ENCODE measurements around the gene MAS1L. TPM values are rescaled to one million over a fixed set of nuclear protein-coding genes. Genes with fewer than 3 reads are reported as not detected.

MAS1L gene
- polyA plus RNA-seq, 10 donors, result not detected

DNA sequence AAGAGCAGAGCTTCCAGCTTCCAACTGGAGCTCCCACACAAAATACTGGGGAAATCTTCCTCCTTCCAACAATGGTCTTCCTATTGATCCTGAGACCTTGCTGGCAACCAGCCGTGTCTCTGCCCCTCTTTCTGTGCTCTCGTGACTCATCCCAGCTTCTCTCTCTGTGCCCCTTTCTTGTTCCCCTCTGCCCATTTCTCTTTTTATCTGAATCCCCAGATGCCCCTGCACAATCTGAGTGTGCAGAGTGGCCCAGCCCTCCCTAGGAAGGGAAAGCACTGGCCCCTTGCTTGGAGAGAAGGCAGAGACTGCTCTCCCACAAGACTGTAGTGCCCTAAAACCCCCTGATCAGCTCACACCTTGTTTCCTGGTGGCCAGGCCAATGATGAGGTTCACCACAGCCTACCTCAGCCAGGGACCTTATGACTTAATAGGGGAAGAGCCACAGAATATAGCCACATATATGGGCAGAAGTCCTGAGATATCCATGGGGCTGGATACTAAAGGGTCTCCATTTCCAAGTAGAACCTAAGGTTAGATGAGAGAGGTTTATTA is 23.1 kb upstream of the MAS1L start:
- no peak for DNase-seq

DNA sequence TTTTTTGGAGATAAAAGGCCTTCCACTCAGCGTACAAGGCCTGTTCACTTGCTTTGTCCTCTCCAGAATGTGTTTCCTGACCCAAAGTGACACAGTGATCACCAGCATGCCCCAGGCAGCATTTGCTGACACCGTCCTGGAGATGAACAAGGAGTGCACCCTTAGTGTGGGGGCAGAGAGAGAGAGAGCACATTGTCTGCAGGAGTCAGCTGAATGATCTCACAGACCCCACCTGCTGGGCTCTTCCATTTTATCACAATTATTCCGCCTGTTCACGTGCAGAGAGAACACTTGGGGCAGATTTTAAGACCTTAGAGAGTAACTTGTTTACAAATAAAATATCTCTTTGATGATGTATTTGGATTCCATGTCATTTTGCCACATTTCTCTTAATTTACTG is 22.4 kb upstream of the MAS1L start:
- DNase-seq, result no peak

DNA sequence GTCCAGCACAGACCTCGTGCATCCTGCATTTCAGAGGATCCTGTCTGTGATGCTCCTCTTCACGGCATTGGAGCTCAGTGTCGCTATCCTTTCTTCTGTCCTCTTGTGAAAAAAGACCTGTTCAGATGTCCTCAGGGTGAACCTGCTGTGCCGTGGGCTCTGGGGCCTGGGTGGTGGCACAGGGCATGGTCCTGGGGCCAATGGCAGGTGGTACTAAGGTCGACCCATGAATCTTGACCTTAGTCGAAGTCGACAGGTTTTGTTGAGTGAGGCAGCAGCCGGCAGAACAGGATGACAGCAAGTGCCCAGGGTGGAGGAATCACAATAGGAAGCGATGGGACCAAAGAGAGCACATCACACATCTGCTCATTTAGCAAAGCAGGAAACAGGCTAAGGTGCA is 22.0 kb upstream of the MAS1L start:
- no peak for DNase-seq

DNA sequence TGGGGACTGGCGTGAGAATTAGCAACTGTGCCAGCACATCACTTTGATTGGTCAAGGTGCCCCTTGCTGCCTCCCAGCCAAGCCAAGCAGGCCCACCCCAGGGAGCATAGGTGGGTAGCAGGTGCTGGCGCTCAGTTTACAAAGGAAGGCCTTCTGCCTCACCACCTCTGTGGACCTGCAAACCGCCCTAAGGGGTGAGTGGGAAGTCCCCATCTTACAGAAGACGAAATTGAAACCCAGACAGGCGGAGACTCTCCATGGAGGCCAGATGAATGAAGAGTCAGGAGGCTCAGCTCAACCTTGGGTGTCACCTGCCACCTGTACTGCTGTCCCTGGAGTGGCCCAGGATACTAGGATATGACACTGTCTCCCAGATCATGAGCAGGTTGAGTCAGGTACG is 21.5 kb upstream of the MAS1L start:
- no peak for DNase-seq

DNA sequence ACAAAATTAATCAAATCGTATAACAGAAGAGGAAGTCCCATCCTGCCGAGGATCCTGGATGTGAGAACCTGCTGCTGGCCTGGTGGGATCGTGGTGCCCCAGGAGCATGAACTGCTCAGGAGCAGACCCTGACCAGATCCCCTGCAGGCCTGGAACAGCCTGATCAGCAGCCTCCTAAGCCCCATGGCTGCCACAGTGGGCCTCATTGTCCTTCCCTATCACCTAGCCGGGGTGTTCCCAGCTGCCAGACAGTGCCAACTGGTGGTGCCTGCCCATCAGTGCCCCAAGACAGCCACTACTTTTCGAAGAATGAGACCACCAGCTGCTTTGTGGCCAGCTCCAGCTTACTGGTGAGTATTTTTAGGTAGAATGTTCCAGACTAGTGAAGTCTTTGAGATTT is 19.6 kb upstream of the MAS1L start:
- DNase-seq, result no peak

DNA sequence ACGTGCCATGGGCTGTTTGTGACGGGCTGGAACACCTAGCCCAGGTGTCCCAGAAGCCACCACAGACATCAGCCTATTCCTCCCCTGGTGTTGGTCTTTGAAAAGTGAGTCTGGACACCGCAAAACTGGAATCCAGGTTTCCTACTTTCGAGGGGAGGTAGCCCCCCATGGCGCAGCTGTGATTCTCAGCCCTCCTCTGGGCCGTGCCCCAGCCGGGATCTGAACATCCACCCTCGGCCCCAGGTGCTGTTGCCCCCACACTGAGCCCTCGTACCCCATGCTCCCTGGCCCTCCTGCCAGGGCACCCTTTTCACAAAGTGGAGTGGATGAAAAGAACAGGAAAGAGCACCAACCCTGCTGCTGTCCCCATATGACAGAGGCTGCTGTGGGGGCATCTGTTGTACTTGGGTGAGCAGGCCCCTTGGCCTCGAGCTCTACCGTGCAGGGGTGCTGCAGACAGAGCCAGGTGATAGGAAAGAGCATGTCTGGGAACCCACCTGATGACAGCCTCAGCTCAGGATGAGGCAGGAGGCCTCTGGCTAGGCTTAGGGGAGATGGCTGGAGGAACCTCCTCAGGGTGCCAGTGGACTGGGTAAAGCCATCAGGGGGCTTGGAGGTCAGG is 18.8 kb upstream of the MAS1L start:
- DNase-seq, result no peak

DNA sequence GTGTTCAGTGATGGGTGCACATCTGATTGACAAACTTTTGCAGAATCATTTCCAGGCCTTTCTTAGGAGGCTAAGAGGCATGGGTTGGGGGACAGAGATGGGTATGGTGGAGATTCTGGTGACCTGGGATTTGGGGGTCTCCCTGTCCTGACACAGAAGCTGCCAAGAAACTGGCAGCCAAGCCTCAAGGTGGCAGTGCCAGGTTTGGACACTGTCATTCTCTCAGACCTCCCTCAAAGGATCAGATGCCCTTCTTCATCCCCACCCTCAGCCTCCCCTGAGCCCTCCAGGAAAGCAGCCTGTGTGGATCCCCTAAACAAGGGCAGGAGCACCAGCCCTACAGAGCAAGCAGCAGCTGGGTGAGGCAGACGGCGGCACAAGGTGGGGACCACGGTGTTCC is 18.1 kb upstream of the MAS1L start:
- DNase-seq, result no peak

DNA sequence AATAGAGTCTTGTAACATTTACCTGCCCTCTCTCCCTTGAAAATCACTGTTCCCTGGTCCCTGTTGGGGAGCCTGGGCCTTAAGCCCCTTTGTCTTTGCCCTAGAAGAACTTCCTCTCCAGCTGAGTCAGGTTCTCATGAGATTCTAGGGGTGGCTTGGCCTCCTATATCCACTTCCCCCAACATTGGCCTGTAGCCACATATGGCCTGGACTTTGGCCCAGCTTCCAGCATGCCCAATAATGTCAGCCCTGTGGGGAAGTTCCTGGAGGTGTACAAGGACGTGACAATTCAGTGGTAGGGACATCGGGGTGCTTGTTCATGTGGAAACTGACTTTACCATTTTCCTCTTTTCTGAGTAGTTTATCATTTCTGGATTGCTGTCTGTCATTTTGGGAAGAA is 17.2 kb upstream of the MAS1L start:
- no peak for DNase-seq

DNA sequence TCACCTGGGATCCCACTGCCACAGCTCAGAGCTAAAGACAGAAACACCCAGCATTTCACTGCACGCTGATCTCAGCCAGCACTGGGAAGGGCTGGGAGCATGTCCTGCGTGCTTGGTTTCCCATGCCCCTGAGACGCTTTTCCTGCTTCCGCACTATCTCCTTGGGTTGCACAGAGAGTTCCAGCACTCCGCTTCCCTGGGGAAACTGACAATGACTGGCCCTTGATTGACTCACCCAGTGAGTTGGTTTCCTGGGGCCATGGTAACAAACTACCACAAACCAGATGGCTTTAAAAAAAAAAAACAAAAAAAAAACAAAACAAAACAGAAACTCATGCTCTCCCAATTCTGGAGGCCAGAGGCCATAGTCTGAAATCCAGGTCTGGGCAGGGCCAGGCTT is 14.8 kb upstream of the MAS1L start:
- DNase-seq, result no peak

DNA sequence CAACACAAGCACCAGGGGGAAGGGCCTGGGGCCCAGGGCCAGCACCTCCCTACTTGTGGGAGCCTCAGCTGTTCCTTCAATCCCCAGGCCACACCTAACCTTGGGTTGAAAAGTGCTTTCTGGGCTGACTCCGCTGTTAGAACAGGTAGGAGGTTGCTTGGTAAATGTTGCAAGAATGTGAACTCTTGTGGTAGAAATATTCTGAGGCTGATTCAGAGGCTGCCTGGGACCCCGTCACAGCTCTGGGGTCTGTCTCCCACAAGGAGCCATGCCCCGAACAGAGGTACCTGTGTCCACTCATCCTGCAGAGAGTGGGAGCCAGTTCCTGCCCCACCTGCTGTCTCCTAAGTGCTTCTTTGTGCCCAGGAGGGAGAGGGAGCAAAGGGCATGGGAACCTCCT is 14.4 kb upstream of the MAS1L start:
- DNase-seq, result no peak

DNA sequence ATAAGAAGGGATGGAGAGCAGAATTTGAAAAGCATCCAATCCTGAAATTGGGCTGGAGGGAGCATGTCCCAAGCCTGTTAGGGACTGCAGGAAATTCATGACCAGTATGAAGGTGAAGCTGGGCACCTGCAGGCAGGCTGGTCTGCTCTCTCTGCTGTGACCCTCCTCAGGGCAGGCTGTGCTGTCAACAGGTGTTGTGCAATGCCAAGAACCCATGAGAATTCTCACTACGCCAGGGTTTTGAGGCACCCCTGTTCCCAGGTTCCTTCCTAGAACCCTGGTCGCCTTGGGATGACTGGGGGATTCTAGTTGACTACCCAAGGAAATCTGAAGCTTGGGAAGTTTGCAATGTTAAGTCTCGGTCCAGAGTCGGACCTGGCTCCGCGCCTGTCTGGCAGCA is 13.3 kb upstream of the MAS1L start:
- DNase-seq, result no peak

DNA sequence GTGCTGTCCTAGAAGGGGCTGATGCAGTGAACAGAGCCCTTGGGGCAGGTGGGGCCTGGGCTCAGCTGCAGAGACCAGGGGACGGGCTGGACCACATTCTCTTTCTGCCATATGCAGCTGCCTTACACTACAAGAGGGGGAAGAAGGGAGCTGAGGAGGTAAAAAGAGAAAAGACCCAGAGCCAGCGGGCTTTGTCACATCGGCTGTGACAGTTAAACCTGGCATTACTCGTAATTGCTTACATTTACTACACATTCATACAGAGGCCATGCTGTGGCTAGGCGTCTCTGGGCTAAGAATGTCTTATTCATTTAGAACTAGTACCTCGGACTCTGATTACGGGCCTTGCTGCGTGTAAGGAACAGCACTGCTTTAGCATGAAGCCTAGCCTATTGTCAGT is 12.8 kb upstream of the MAS1L start:
- DNase-seq, result no peak

DNA sequence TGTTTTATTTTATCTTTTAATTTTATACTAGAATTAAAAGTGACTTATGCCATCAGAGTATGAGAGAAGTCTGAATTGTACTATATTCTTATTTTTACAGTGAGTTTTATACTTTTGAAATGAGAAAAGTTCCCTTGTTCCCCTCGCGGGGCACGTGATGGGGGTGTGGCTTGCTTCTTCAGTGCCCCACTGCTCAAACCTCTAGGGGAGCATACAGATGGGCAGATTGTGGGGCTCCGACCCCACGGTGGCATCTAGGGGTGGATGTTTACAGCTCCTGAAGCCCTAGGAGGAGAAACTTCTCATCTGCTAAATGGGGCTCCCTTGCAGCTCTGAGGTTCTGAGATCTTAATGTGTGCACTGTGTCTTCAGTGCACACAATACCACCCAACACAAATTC is 11.9 kb upstream of the MAS1L start:
- DNase-seq, result no peak

DNA sequence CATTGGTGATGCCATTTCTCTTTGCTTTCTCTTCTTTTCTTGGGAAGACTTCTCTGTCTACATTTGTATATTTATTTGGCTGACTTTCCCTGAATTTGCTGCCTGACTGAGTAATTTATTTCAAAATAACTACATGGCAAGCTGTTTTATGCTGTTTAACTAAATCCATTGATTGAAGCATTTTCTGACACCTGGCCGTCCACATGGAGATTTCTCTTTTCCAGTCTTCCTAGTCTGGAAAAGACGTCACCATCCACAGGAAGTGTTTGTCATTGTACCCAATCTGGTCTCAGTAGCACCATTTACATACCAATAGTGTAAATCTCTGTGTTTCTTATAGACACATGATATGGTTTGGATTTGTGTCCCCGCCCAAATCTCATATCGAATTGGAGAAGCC is 9.2 kb upstream of the MAS1L start:
- no peak for DNase-seq

DNA sequence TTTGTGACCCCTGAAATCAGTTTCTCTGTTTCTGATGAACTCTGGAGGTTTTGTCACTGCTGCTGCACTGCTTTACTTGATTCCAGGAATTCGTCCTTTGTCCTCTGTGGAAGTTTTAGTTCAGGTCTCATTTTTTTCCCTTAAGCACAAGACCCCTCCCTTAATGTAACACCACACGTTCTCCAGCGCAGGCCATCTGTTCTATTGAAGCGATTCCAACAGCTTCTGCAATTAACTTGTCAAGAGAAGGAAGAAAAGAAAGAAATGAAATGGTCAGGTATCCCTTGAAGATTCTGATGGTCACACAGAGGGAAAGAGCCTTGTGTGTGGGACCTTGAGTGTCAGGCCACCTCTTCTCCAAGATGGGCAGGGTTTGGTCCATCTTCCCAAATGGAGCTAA is 7.8 kb upstream of the MAS1L start:
- no peak for DNase-seq

DNA sequence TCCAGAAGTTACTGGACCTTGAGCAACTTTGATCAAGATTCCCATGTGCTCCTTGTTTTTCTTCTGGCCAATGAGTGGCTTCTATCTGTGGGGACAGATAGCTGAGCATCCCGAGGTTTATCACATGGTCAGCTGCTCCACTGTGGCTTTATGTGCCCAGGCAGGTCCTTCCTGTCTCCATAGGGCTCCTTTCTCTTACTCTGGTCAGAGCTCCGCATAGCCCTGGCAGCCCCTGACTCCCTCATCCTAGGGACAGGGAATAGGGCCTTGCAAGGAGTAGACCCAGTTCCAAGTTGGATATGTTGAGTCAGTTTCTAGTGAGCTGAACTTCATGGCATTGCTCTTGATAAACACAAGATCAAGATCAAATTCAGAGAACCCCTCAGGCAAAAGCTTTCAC is 6.4 kb upstream of the MAS1L start:
- no peak for DNase-seq

DNA sequence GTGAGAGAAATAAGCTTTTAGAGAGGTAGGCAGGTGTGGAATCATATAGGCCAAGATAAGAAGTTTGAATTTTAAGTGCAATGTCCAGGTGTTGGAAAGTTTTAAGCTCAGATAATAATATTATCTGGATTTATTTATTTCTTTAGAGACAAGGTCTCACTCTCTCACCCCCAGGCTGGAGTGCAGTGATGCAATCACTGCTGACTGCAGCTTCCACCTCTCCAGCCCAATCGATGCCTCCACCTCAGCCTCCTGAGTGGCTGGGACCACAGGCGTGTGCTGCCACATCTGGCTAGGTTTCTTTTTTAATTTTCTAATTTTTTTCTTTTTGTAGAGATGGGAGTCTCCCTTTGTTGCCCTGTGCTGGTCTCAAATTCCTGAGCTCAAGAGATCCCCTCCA is 5.5 kb upstream of the MAS1L start:
- DNase-seq, result no peak

DNA sequence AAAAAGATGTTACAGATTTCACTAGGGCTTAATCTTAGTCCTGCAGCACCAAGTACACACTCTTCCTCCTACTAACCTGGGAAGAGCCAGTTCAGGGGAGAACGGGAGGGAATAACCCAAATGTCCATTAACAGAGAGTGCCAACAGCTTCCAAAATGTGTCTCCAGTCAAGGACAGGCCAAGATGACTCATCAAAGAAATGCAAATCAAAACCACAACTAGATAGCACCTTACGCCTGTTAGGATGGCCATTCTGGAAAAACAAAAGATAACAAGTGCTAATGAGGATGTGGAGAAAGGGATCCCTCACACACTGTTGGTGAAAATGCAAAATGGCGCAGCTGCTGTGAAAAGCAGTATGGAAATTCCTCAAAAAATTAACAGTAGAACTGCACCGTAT is 3.8 kb upstream of the MAS1L start:
- DNase-seq, result no peak

DNA sequence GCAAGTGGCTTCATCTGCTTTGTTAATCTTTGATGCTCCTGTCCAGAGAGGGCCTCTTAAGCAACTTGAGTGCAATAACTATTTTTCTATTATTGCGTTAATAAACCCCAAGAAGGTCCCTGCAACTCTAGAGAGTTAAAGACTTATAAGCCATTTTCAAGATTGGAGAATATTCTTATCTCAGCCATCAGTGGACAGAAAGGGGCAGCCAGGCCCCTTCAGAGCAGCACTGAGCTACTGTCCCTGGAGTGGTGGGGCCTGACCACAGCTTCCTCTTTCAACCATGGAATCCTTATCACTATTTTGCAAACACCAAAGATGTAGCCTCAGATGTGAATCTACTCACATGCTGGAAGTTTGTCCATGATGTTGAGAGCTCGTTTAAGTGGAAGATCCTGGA is 2.8 kb upstream of the MAS1L start:
- no peak for DNase-seq

DNA sequence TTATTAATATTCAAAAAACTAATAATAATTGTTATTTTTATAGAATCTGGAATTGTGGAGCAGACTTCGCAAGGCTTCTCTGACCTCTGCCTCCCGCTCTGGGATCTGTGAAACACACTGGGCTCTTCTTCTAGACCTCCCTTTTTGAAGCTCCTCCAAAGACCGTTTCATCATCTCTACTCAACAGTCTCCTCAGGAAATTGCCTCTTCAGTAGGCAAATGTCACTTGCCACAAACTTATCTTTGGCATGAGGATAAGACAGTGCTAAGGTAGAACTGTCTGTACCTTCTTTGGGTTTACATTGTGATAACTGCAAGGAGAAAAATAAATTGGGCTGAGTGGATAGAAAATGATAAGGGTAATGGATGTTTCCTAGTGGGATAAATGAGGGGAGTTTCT is 2.3 kb upstream of the MAS1L start:
- no peak for DNase-seq

DNA sequence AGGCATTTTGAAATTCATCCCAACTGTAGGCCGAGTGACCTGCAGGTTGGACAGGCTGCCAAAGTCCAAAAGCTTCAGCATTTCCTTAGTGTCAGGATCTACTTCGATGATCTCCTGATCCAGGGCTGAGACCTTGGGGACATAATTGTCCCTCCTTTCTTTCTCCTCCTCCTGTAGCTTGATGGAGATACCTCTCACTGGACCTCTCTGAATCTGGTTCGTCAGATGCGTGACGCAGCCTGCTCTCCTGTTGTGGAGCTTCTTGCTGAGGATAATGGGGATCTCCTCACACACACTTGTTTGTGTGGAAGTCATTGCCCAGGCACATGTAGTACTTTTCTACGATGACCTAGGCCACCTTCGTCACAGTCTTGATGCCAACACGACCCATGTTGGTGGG is 1.5 kb upstream of the MAS1L start:
- DNase-seq, result no peak

DNA sequence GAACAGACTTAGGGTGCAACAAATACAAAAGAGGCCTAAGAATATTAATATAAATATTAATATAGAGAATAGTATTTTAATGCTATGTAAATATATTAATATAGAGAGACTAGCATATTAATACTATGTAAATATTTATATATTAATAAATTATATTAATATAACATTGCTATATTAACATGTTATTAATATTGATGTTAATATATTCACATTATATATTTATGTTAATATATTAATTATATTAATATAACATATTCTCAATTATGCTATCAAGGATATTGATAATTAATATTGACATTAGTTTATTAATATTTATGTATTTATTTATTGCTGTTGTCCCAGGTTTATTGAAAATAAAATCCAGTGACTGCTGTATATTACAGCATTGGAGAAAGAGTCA is 1.1 kb upstream of the MAS1L start:
- DNase-seq, result no peak

DNA sequence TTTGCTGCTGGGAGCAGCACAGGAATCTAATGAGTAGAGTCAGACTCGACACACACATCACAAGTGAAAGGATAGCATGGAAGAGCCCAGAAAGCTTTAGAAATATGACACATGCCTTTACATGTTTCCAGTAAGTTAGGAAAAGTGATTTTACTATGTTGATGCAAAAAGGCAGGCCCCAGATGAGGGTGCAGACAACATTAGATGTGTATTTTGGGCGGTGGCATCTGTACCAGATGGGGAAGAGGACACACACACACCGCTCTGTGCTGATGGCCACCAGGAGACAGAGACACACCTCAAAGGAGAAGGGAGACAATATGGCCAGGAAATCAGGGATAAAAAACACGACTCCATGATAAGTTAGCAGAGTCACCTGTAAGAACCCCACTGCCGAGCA is 625 bp downstream of the MAS1L start:
- DNase-seq, result no peak

DNA sequence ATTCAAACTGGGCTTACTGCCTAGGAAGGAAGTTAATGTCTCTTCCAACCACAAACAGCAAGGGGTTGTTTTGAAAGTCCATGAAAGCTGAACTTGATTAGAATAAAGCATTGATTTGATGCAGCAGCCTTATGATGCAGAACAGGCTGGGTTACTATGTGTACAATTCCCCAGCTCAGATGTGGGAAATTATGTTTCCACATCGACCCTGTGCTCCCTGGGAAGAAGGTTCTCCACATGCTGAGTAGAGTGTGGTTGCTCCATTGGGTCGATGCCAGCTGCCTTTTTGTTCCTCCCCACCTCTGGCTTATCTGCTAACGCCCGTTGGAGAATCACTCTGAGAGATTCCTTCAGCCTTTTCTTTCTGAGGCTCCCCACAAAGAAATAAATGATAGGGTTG is 1.2 kb downstream of the MAS1L start:
- no peak for DNase-seq

DNA sequence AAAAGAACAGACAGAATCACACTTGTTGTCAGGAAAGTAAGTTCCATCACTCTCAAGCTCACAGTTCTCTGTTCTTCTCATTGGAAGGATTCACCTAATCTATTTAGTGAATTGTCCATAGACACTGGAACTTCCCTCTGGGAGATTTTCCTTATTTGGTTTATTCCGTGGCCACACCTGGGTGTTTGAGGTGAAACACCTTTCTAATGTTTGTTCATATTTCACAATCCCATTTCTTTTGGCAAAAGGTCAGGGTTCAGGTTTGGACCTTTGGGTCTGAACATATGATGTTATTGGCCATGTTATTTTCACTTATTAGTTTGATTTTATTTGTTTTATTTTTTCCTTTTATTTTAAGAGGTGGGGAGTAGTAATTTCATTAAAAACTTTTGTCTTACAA is 4.0 kb downstream of the MAS1L start:
- no peak for DNase-seq

Measured in muscle of back (tissue), 11 donors.